ENCODE results near the gene NUDC.
A peak's percentile ranks its signal among the peaks of the same experiment; 100 is the strongest.

NUDC gene

GRCh38 chr1:26991310-26992116 is 70.0 kb downstream of the NUDC start:
- DNase-seq (ENCODE audit: low spot score) = peak; percentile 59

GRCh38 chr1:26993237-26994019 is 71.9 kb downstream of the NUDC start, which contains the start of gene TRNP1:
TRNP1 (plus strand) TSS chr1:26993692; CDS start chr1:26993787, 95 bp downstream.
- DNase-seq (ENCODE audit: low spot score) = peak; percentile 97

DNA sequence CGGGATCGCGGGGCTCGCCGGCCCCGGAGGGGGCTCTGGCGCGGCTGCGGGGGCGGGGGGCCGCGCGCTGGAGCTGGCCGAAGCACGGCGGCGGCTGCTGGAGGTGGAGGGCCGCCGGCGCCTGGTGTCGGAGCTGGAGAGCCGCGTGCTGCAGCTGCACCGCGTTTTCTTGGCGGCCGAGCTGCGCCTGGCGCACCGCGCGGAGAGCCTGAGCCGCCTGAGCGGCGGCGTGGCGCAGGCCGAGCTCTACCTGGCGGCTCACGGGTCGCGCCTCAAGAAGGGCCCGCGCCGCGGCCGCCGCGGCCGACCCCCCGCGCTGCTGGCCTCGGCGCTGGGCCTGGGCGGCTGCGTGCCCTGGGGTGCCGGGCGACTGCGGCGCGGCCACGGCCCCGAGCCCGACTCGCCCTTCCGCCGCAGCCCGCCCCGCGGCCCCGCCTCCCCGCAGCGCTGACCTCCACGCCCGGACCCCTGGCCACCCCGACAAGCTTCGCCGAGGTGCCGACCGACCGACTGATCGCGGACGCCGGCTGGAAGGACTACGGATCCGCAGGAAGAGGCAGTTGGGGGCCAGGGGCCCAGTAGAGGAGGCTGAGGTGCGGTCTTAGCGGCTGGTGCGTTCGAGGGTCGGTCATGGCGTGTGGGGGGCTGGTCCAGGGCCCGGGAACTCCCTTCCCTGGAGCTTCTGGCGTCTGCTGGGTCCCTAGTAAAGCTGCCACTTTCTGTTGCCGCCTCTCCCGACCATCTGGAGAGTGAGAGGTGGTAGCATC is 72.7 kb downstream of the NUDC start:
- no peak for DNase-seq (ENCODE audit: low spot score)

- DNase-seq (ENCODE audit: low spot score) = no peak
Observed at GRCh38 chr1:26994787-26995517, 73.4 kb downstream of the NUDC start.

- DNase-seq (ENCODE audit: low spot score) = peak; percentile 67
Observed at GRCh38 chr1:26996024-26996423, 74.5 kb downstream of the NUDC start.
